PC-3 (cell line): Measurements from ENCODE around the gene CCDC181. TPM values are rescaled to one million over a fixed set of nuclear protein-coding genes. Genes with fewer than 3 reads are reported as not detected.
A peak's percentile ranks its signal among the peaks of the same experiment; 100 is the strongest.

Experiments
- ATAC-seq: fragments of 200-7000 bp; cut with Tn5 transposase; 2 replicates; pipeline ENCODE4 v1.9.1; 2020; ENCODE audit warnings: mild to moderate bottlenecking, moderate library complexity
- BruUV-seq: library from RNA; stranded (reverse); fragments of 400-500 nt; replicated peaks from 2 replicates; lab custom pipeline; 2021; lab: Mats Ljungman, UMichigan
- CTCF ChIA-PET: fragments of 300-600 bp; sonication (Branson Sonifier 250); formaldehyde crosslinking; loops from one replicate; lab custom pipeline; 2022; ENCODE audit warnings: antibody characterized with exemption; lab: Charles Lee
- POLR2A ChIA-PET: fragments of 300-600 bp; sonication (Branson Sonifier 250); formaldehyde crosslinking; loops from one replicate; lab custom pipeline; 2022; ENCODE audit warnings: antibody characterized with exemption; ENCODE audit not compliant: unreplicated experiment; lab: Charles Lee
- DNase-seq: peaks from one replicate; pipeline ENCODE4 v3.0.0-alpha.2; 2015
- H2AFZ ChIP-seq: fragments of 300-600 bp; sonication (generic); 2 replicates; pipeline ENCODE4 v1.6.0; 2016; ENCODE audit warnings: antibody characterized with exemption, low read length
- H3F3A ChIP-seq: fragments of 300-600 bp; sonication (generic); one replicate; pipeline ENCODE4 v1.6.0; 2017; ENCODE audit warnings: antibody characterized with exemption, low read length, control low read depth, mild to moderate bottlenecking; ENCODE audit not compliant: unreplicated experiment
- H3K27ac ChIP-seq: fragments of 300-600 bp; sonication (generic); 2 replicates; pipeline ENCODE4 v1.5.1; 2016; ENCODE audit warnings: mild to moderate bottlenecking, low read length
- H3K27me3 ChIP-seq: fragments of 300-600 bp; sonication (generic); 2 replicates; pipeline ENCODE4 v1.6.1; 2016; ENCODE audit warnings: low read length, mixed read lengths
- H3K36me3 ChIP-seq: fragments of 300-600 bp; sonication (generic); 2 replicates; pipeline ENCODE4 v1.6.1; 2016; ENCODE audit warnings: low read depth, mixed run types, low read length, mixed read lengths
- H3K4me1 ChIP-seq: fragments of 300-600 bp; sonication (generic); 2 replicates; pipeline ENCODE4 v1.5.1; 2016; ENCODE audit warnings: low read length; ENCODE audit not compliant: insufficient read depth
- H3K4me2 ChIP-seq: fragments of 300-600 bp; sonication (generic); 2 replicates; pipeline ENCODE4 v1.6.0; 2016; ENCODE audit warnings: low read length
- H3K4me3 ChIP-seq: fragments of 300-600 bp; sonication (generic); 2 replicates; pipeline ENCODE4 v1.5.1; 2016; ENCODE audit warnings: mild to moderate bottlenecking, low read length, mixed read lengths
- H3K79me2 ChIP-seq: fragments of 300-600 bp; sonication (generic); 2 replicates; pipeline ENCODE4 v1.6.1; 2017; ENCODE audit warnings: low read length, mixed read lengths
- H3K9ac ChIP-seq: fragments of 300-600 bp; sonication (generic); 2 replicates; pipeline ENCODE4 v1.6.0; 2016; ENCODE audit warnings: mild to moderate bottlenecking, low read length
- H3K9me2 ChIP-seq: fragments of 300-600 bp; sonication (generic); replicated peaks from 2 replicates; pipeline ENCODE4 v1.6.1; 2016; ENCODE audit warnings: mixed run types, low read length, mixed read lengths
- H3K9me3 ChIP-seq: fragments of 300-600 bp; sonication (generic); 2 replicates; pipeline ENCODE4 v1.6.1; 2016; ENCODE audit warnings: low read length, mixed read lengths
- H4K20me1 ChIP-seq: fragments of 300-600 bp; sonication (generic); 2 replicates; pipeline ENCODE4 v1.6.1; 2016; ENCODE audit warnings: low read length, mixed read lengths
- CTCF ChIP-seq: fragments of 300-600 bp; sonication (generic); conservative IDR thresholded peaks from 2 replicates; pipeline ENCODE4 v1.5.1; 2017; ENCODE audit warnings: antibody characterized with exemption, low read depth, mild to moderate bottlenecking, low read length
- EZH2 ChIP-seq: fragments of 300-600 bp; sonication (generic); IDR thresholded peaks from one replicate; pipeline ENCODE4 v1.6.1; 2017; ENCODE audit warnings: antibody characterized with exemption, mild to moderate bottlenecking, low read length; ENCODE audit not compliant: unreplicated experiment
- EZH2phosphoT487 ChIP-seq: fragments of 300-600 bp; sonication (generic); IDR thresholded peaks from 2 replicates; pipeline ENCODE4 v1.6.1; 2018; ENCODE audit warnings: mild to moderate bottlenecking, antibody characterized with exemption, low read length, borderline replicate concordance
- intact Hi-C: fragments of 100-400 bp; cut with micrococcal nuclease; formaldehyde crosslinking; loops from 2 replicates; pipeline ENCODE4 v1.9.0; 2023
- total RNA-seq: library from RNA; depleted of rRNA; stranded (reverse); fragments of >200 nt; gene quantifications from 2 replicates; pipeline ENCODE4 v1.2.3, GENCODE V29; 2014

The CCDC181 gene
- total RNA-seq, 1 experiment from 2014 or later, result 0.07 TPM

- CTCF ChIA-PET, result interaction anchor here (0.6 to 3.6 kb wide), 18 partner anchors 21 to 909 kb away, joined by 3 to 44 read pairs (median 3); no protein-coding TSS in a partner anchor
- Histone ChIP-seq H3K4me1 (0 out of 2 replicates have a peak, but pooled peaks cover 2% of the 10 kb centered on the region), H3K27me3 (no peaks in the 10 kb centered on the region), H3K27ac (no peak overlapping the region), H3K4me3 (no peak overlapping the region), H3K9ac (no peak overlapping the region), H3K4me2 (no peak overlapping the region), H3F3A (no peaks in the 10 kb centered on the region), H4K20me1 (no peaks in the 10 kb centered on the region), H3K79me2 (no peaks in the 10 kb centered on the region), H3K9me2 (no peaks in the 10 kb centered on the region), H3K9me3 (no peaks in the 10 kb centered on the region), H2AFZ (no peak overlapping the region), H3K36me3 (no peaks in the 10 kb centered on the region)
- POLR2A ChIA-PET, result interaction anchor here (0.9 kb wide), 1 partner anchor 241 kb away, joined by 3 read pairs; no protein-coding TSS in a partner anchor
- ATAC-seq (no peak), DNase-seq (peak; percentile 84)
- TF ChIP-seq EZH2, result no peak
- TF ChIP-seq CTCF, result peak; percentile 97
- intact Hi-C loops, result loop anchor here (1.0 to 5.0 kb wide), 9 partner anchors 51 to 1006 kb away; no protein-coding TSS in a partner anchor
- no TSS peak for BruUV-seq
Measured at GRCh38 chr1:169348383-169349036, 78.8 kb downstream of the CCDC181 start.

- Histone ChIP-seq H3K27me3 (no peaks in the 10 kb centered on the region), H3K9me3 (no peaks in the 10 kb centered on the region), H3K36me3 (no peaks in the 10 kb centered on the region), H3K9me2 (no peaks in the 10 kb centered on the region), H3F3A (no peaks in the 10 kb centered on the region), H2AFZ (no peak overlapping the region), H3K79me2 (no peaks in the 10 kb centered on the region), H3K4me1 (0 out of 2 replicates have a peak, but pooled peaks cover 2% of the 10 kb centered on the region), H4K20me1 (no peaks in the 10 kb centered on the region), H3K27ac (no peak overlapping the region), H3K4me3 (no peak overlapping the region), H3K4me2 (no peak overlapping the region), H3K9ac (no peak overlapping the region)
- POLR2A ChIA-PET, result interaction anchor here (0.8 to 0.9 kb wide), 2 partner anchors 229 to 240 kb away, joined by 3 to 4 read pairs; no protein-coding TSS in a partner anchor
- CTCF ChIA-PET, result interaction anchor here (0.6 to 3.6 kb wide), 12 partner anchors 22 to 908 kb away, joined by 3 to 44 read pairs (median 5); no protein-coding TSS in a partner anchor
- no TSS peak for BruUV-seq
- DNase-seq (no peak), ATAC-seq (no peak)
- TF ChIP-seq EZH2phosphoT487 (no peak), EZH2 (no peak), CTCF (no peak)
- intact Hi-C loops, result loop anchor here (1.0 to 5.0 kb wide), 9 partner anchors 51 to 1005 kb away; no protein-coding TSS in a partner anchor
Measured at GRCh38 chr1:169347688-169348382, 79.4 kb downstream of the CCDC181 start.
